ENCODE measurements around the gene ADAMTS13. TPM values are rescaled to one million over a fixed set of nuclear protein-coding genes. Genes with fewer than 3 reads are reported as not detected.

The ADAMTS13 gene
- total RNA-seq, 4 donors from 2014 or later, result 1.1 to 2.7 (median 1.8) TPM

- DNase-seq (ENCODE audit: low spot score in 2 of 2), result no peak
- intact Hi-C loops (cut with DNase I; ENCODE audit: low total_unique reads), result no loop called here
- TF ChIP-seq POLR2A (IDR thresholded peaks at IDR 0.05) (no peak), CTCF (IDR thresholded peaks at IDR 0.05) (no peak)
- H3K4me3 ChIP-seq (ENCODE audit: low read depth, poor library complexity, severe bottlenecking), result no peak overlapping the region
- WGBS, 2 donors, result 86 to 93% methylated on average over 4 of the region's 4 CpGs
Measured at GRCh38 chr9:133477461-133477860, 55.3 kb downstream of the ADAMTS13 start.

- no peak overlapping the region for H3K4me3 ChIP-seq (ENCODE audit: low read depth, poor library complexity, severe bottlenecking)
- TF ChIP-seq POLR2A (IDR thresholded peaks at IDR 0.05), result no peak
- WGBS, 2 donors, result 40 to 43% methylated on average over 16 of the region's 17 CpGs
- DNase-seq (ENCODE audit: low spot score in 2 of 2), result no peak
- intact Hi-C loops (cut with DNase I; ENCODE audit: low total_unique reads), result no loop called here
Measured at GRCh38 chr9:133477992-133478850, 56.1 kb downstream of the ADAMTS13 start.

GRCh38 chr9:133478851-133479711 is 56.9 kb downstream of the ADAMTS13 start, which contains the start of gene SLC2A6:
TSS of gene SLC2A6 (minus strand) at chr9:133479099. CDS start at chr9:133479059, 40 bp downstream.
- peak; percentile 66 to 94 for DNase-seq (ENCODE audit: low spot score in 2 of 2)
- intact Hi-C loops (cut with DNase I; ENCODE audit: low total_unique reads), result no loop called here
- 0% methylated on average over 12 to 20 of the region's 84 CpGs for WGBS, 2 donors

GRCh38 chr9:133483611-133484010 is 61.4 kb downstream of the ADAMTS13 start:
- DNase-seq (ENCODE audit: low spot score in 2 of 2), result no peak
- intact Hi-C loops (cut with DNase I; ENCODE audit: low total_unique reads), result no loop called here
- 79 to 82% methylated on average over 9 of the region's 9 CpGs for WGBS, 2 donors
- no peak for TF ChIP-seq POLR2A (IDR thresholded peaks at IDR 0.05)
- no peak for TF ChIP-seq CTCF (IDR thresholded peaks at IDR 0.05)
- no peak overlapping the region for H3K4me3 ChIP-seq (ENCODE audit: low read depth, poor library complexity, severe bottlenecking)

More at GRCh38 chr9:133478851-133479711, 56.9 kb downstream of the ADAMTS13 start, which contains the start of gene SLC2A6:
- H3K4me3 ChIP-seq (ENCODE audit: low read depth, poor library complexity, severe bottlenecking), result no peak within 1 kb of the TSS
- TF ChIP-seq POLR2A (IDR thresholded peaks at IDR 0.05) (no peak), CTCF (IDR thresholded peaks at IDR 0.05) (no peak)

GRCh38 chr9:133484671-133485437 is 62.7 kb downstream of the ADAMTS13 start:
- DNase-seq (ENCODE audit: low spot score in 2 of 2), result no peak
- 51 to 59% methylated on average over 15 to 20 of the region's 22 CpGs for WGBS, 2 donors
- no peak overlapping the region for H3K4me3 ChIP-seq (ENCODE audit: low read depth, poor library complexity, severe bottlenecking)
- intact Hi-C loops (cut with DNase I; ENCODE audit: low total_unique reads), result loop anchor here (5.0 kb wide), 2 partner anchors 78 to 298 kb away; no protein-coding TSS in a partner anchor
- no peak for TF ChIP-seq CTCF (IDR thresholded peaks at IDR 0.05)
- TF ChIP-seq POLR2A (IDR thresholded peaks at IDR 0.05), result no peak
